C4-2B (cell line): ENCODE data around the gene ANO5.

Experiments used
- H3K27ac ChIP-seq: fragments of 450-650 bp; 2 replicates; pipeline ENCODE4 v1.5.1; 2017
- CTCF ChIP-seq: fragments of 450-650 bp; conservative IDR thresholded peaks from 2 replicates; pipeline ENCODE4 v1.5.1; 2017; ENCODE audit warnings: mild to moderate bottlenecking
- ZFX ChIP-seq: fragments of 450-650 bp; IDR thresholded peaks from 2 replicates; pipeline ENCODE4 v1.6.1; 2017

Gene ANO5

GRCh38 chr11:22165759-22166513, 26.9 kb upstream of the ANO5 start:
- no peak for TF ChIP-seq CTCF
- TF ChIP-seq ZFX, result no peak

GRCh38 chr11:22169833-22170232, 23.1 kb upstream of the ANO5 start:
- no peak overlapping the region for H3K27ac ChIP-seq
- TF ChIP-seq CTCF (peak; percentile 63), ZFX (no peak)

More at GRCh38 chr11:22165759-22166513, 26.9 kb upstream of the ANO5 start:
- no peak overlapping the region for H3K27ac ChIP-seq

- no peak overlapping the region for H3K27ac ChIP-seq
- no peak for TF ChIP-seq CTCF
- TF ChIP-seq ZFX, result no peak
These were observed 19.4 kb upstream of the ANO5 start for GRCh38 chr11:22173532-22173931.

- TF ChIP-seq CTCF, result no peak
- TF ChIP-seq ZFX, result no peak
- H3K27ac ChIP-seq, result no peak overlapping the region
These were observed 15.7 kb upstream of the ANO5 start for GRCh38 chr11:22177186-22177585.

- TF ChIP-seq ZFX (no peak), CTCF (no peak)
- H3K27ac ChIP-seq, result no peak overlapping the region
These were observed 13.3 kb upstream of the ANO5 start for GRCh38 chr11:22179626-22180025.

GRCh38 chr11:22180131-22180530, 12.8 kb upstream of the ANO5 start:
- H3K27ac ChIP-seq, result no peak overlapping the region
- no peak for TF ChIP-seq ZFX
- TF ChIP-seq CTCF, result no peak

- H3K27ac ChIP-seq, result no peak overlapping the region
- TF ChIP-seq ZFX (no peak), CTCF (no peak)
These were observed 3.2 kb upstream of the ANO5 start for GRCh38 chr11:22189660-22190059.
